ENCODE results near the gene MARVELD2. TPM values are rescaled to one million over a fixed set of nuclear protein-coding genes. Genes with fewer than 3 reads are reported as not detected.
"Not testable (repeated sequence)": the region's sequence is repeated elsewhere in the genome, so short reads cannot be mapped to it uniquely, and the experiment has no call there.

Gene MARVELD2
- total and polyA plus RNA-seq, 9 donors: 0.25 to 9.2 (median 1.7) TPM

- Histone ChIP-seq H3K9me3 (no peaks in the 10 kb centered on the region), H3K36me3 (no peaks in the 10 kb centered on the region), H3K27me3 (no peaks in the 10 kb centered on the region), H3K27ac (no peak overlapping the region), H3K4me3 (no peak overlapping the region), H3K4me1 (ENCODE audit: insufficient read depth) (no peaks in the 10 kb centered on the region)
- no peak for DNase-seq
- WGBS, 3 donors: 45 to 75% (median 64%) methylated on average over 1 of the region's 1 CpG
- intact Hi-C loops (cut with DNase I): no loop called here
- no peak for TF ChIP-seq EP300 (IDR thresholded peaks at IDR 0.05)
- no peak for TF ChIP-seq CTCF (IDR thresholded peaks at IDR 0.05)
- no peak for TF ChIP-seq POLR2A (IDR thresholded peaks at IDR 0.05)
Observed at GRCh38 chr5:69468631-69469030, 53.7 kb downstream of the MARVELD2 start.

- WGBS, 3 donors: 82 to 92% (median 85%) methylated on average over 6 of the region's 6 CpGs
- H3K9me3 ChIP-seq; H3K36me3 ChIP-seq; H3K27ac ChIP-seq; H3K4me1 ChIP-seq (ENCODE audit: insufficient read depth); H3K27me3 ChIP-seq; H3K4me3 ChIP-seq; DNase-seq; intact Hi-C loops (cut with DNase I): not testable (repeated sequence)
Observed at GRCh38 chr5:69471516-69471915, 56.6 kb downstream of the MARVELD2 start.

- H3K36me3 ChIP-seq; H3K4me1 ChIP-seq (ENCODE audit: insufficient read depth); H3K27ac ChIP-seq; H3K4me3 ChIP-seq; H3K9me3 ChIP-seq; DNase-seq; intact Hi-C loops (cut with DNase I); H3K27me3 ChIP-seq: not testable (repeated sequence)
- WGBS, 3 donors: 92 to 93% (median 93%) methylated on average over 16 of the region's 16 CpGs
Observed at GRCh38 chr5:69472535-69473143, 57.7 kb downstream of the MARVELD2 start.

- 10 to 15% (median 13%) methylated on average over 1 of the region's 1 CpG for WGBS, 3 donors
- intact Hi-C loops (cut with DNase I): no loop called here
- TF ChIP-seq CTCF (IDR thresholded peaks at IDR 0.05) (no peak), EP300 (IDR thresholded peaks at IDR 0.05) (no peak)
- DNase-seq: no peak
- Histone ChIP-seq H3K36me3 (no peaks in the 10 kb centered on the region), H3K4me1 (ENCODE audit: insufficient read depth) (no peaks in the 10 kb centered on the region), H3K9me3 (no peaks in the 10 kb centered on the region), H3K27ac (no peak overlapping the region), H3K27me3 (no peaks in the 10 kb centered on the region), H3K4me3 (no peak overlapping the region)
Observed at GRCh38 chr5:69477170-69477569, 62.3 kb downstream of the MARVELD2 start.

GRCh38 chr5:69478296-69478695, 63.4 kb downstream of the MARVELD2 start:
- 80 to 83% (median 80%) methylated on average over 7 of the region's 7 CpGs for WGBS, 3 donors
- not testable (repeated sequence) for H3K9me3 ChIP-seq, H3K27me3 ChIP-seq

GRCh38 chr5:69484891-69485290, 70.0 kb downstream of the MARVELD2 start:
- WGBS, 3 donors: 60 to 71% (median 67%) methylated on average over 7 of the region's 7 CpGs
- intact Hi-C loops (cut with DNase I): no loop called here
- Histone ChIP-seq H3K9me3 (no peaks in the 10 kb centered on the region), H3K27ac (no peak overlapping the region), H3K36me3 (no peaks in the 10 kb centered on the region), H3K4me1 (ENCODE audit: insufficient read depth) (no peaks in the 10 kb centered on the region), H3K4me3 (no peak overlapping the region), H3K27me3 (no peaks in the 10 kb centered on the region)
- DNase-seq: no peak
- no peak for TF ChIP-seq CTCF (IDR thresholded peaks at IDR 0.05)
- no peak for TF ChIP-seq EP300 (IDR thresholded peaks at IDR 0.05)
- TF ChIP-seq POLR2A (IDR thresholded peaks at IDR 0.05): no peak

More at GRCh38 chr5:69478296-69478695, 63.4 kb downstream of the MARVELD2 start:
- DNase-seq; intact Hi-C loops (cut with DNase I); H3K4me3 ChIP-seq; H3K27ac ChIP-seq; H3K4me1 ChIP-seq (ENCODE audit: insufficient read depth); H3K36me3 ChIP-seq: not testable (repeated sequence)

Measured in ovary (tissue), 9 donors.